Smooth muscle cell of the brain vasculature (primary cell): ENCODE measurements around the gene KRTAP12-3.
"Not testable (repeated sequence)": the region's sequence is repeated elsewhere in the genome, so short reads cannot be mapped to it uniquely, and the experiment has no call there.

Experiments
- DNase-seq: peaks from one replicate; pipeline ENCODE4 v3.0.0-alpha.2; 2012; ENCODE audit warnings: low read depth, low spot score

KRTAP12-3 gene

GRCh38 chr21:44657635-44658540 is at the start of gene KRTAP12-3:
Gene KRTAP12-3 (plus strand): TSS chr21:44657932. CDS start chr21:44657980, 48 bp downstream.
- no peak for DNase-seq

- no peak for DNase-seq
These were observed 48.5 kb upstream of the KRTAP12-3 start for GRCh38 chr21:44609193-44609592.

- not testable (repeated sequence) for DNase-seq
These were observed 47.4 kb upstream of the KRTAP12-3 start for GRCh38 chr21:44610157-44610843.

GRCh38 chr21:44611551-44611950 is 46.2 kb upstream of the KRTAP12-3 start:
- DNase-seq: no peak

GRCh38 chr21:44612029-44612486 is 45.7 kb upstream of the KRTAP12-3 start, which contains the start of gene KRTAP10-8:
Gene KRTAP10-8 (plus strand): TSS chr21:44612079. CDS start chr21:44612101, 22 bp downstream.
- DNase-seq: no peak

GRCh38 chr21:44612669-44613229 is 45.0 kb upstream of the KRTAP12-3 start:
- DNase-seq: no peak

GRCh38 chr21:44613386-44614155 is 44.2 kb upstream of the KRTAP12-3 start:
- DNase-seq: no peak

- no peak for DNase-seq
These were observed 43.5 kb upstream of the KRTAP12-3 start for GRCh38 chr21:44614161-44614631.

- no peak for DNase-seq
These were observed 42.8 kb upstream of the KRTAP12-3 start for GRCh38 chr21:44614961-44615391.

GRCh38 chr21:44615466-44615865 is 42.3 kb upstream of the KRTAP12-3 start:
- DNase-seq: no peak

- DNase-seq: no peak
These were observed 41.7 kb upstream of the KRTAP12-3 start for GRCh38 chr21:44615911-44616590.

GRCh38 chr21:44616591-44616926 is 41.2 kb upstream of the KRTAP12-3 start:
- DNase-seq: no peak

- DNase-seq: no peak
These were observed 40.6 kb upstream of the KRTAP12-3 start for GRCh38 chr21:44617071-44617501.

- no peak for DNase-seq
These were observed 39.2 kb upstream of the KRTAP12-3 start for GRCh38 chr21:44618504-44618903.

GRCh38 chr21:44618909-44619308 is 38.8 kb upstream of the KRTAP12-3 start:
- DNase-seq: no peak

GRCh38 chr21:44619886-44620285 is 37.8 kb upstream of the KRTAP12-3 start:
- DNase-seq: no peak

GRCh38 chr21:44623575-44623974 is 34.2 kb upstream of the KRTAP12-3 start:
- no peak for DNase-seq

GRCh38 chr21:44625756-44626155 is 32.0 kb upstream of the KRTAP12-3 start:
- DNase-seq: no peak

- DNase-seq: no peak
These were observed 31.5 kb upstream of the KRTAP12-3 start for GRCh38 chr21:44626262-44626661.

GRCh38 chr21:44626673-44627143 is 31.0 kb upstream of the KRTAP12-3 start, which contains the start of gene KRTAP10-9:
Gene KRTAP10-9 (plus strand): TSS chr21:44627093. CDS start chr21:44627172, 79 bp downstream.
- no peak for DNase-seq
